GM21381 (cell line): ENCODE measurements around the gene CPEB4.

Source experiments
- ATAC-seq: cut with Tn5 transposase; IDR thresholded peaks from one replicate; pipeline ENCODE4 v1.9.1; 2021; ENCODE audit warnings: mild to moderate bottlenecking, moderate library complexity; ENCODE audit not compliant: unreplicated experiment

CPEB4 gene

DNA sequence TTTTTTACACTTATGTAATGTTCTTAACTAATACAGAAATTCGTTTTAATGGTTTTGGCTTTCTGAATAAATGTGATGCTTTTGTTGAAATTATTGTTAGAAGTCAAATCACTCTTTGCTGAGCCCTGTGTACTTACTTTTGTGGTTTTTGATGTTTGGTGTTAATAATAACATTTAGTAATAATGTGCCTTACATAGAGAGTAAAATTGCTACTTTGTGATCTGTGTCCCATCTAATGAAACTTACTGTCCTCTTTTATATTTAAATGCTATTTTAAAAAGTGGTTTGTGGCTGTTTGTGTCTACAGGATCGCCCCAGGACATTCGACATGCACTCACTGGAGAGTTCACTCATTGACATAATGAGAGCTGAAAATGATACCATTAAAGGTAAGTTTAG, 22.1 kb downstream of the CPEB4 start:
- no peak for ATAC-seq

DNA sequence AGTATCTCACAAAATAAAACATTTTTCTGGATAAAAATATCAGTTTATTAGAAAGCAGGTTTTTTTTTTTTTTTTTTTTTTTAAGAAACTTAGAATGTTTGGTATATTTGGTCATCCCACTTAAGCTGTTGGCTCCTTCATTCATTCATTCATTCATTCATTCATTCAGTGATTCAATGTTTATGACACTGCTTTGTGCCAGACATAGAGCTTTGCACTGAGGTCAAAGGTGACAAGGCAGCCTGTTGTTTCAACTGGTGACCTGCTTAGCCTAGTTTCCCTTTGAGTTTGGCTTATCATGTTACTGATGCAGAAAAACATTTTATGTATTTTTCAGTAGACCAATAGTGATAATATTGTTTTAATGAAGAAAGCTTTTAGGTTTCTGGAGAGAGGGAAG, 23.5 kb downstream of the CPEB4 start:
- no peak for ATAC-seq

GRCh38 chr5:173913686-173914321, 25.7 kb downstream of the CPEB4 start:
- no peak for ATAC-seq

DNA sequence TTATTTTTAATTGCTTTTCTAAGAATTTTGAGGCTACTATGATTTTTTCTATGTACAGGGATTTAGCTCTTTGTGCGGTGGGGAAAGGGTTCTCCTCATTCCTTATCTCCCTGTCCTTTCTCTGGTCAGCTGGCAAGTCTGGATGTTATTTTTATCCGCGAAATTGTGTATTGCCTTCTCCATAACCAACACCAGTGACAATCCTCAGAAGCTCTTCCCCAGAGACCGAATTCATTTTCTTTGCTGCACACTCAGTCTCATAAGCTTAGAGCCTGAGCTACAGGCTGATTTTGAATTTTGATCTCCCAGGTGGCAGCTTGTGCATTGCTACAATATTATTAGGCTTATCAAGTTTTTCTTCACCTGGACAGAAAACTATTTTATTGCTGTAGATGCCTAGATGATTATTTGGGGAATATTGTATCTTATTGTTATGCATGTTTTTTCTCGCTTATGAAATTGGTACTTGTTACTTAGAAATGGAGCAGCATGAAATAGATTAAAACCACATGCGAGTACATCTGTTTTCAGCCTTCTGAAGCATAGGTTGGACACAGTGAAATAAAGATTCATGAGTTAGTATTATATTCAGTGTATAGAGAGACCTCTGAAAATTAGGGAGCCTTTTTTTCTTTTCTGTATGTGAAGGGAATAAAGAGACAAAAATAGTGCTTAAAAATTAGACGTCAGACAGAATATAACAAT, 27.3 kb downstream of the CPEB4 start:
- no peak for ATAC-seq

- ATAC-seq, result no peak
Observed at GRCh38 chr5:173916233-173916632, 28.1 kb downstream of the CPEB4 start.

DNA sequence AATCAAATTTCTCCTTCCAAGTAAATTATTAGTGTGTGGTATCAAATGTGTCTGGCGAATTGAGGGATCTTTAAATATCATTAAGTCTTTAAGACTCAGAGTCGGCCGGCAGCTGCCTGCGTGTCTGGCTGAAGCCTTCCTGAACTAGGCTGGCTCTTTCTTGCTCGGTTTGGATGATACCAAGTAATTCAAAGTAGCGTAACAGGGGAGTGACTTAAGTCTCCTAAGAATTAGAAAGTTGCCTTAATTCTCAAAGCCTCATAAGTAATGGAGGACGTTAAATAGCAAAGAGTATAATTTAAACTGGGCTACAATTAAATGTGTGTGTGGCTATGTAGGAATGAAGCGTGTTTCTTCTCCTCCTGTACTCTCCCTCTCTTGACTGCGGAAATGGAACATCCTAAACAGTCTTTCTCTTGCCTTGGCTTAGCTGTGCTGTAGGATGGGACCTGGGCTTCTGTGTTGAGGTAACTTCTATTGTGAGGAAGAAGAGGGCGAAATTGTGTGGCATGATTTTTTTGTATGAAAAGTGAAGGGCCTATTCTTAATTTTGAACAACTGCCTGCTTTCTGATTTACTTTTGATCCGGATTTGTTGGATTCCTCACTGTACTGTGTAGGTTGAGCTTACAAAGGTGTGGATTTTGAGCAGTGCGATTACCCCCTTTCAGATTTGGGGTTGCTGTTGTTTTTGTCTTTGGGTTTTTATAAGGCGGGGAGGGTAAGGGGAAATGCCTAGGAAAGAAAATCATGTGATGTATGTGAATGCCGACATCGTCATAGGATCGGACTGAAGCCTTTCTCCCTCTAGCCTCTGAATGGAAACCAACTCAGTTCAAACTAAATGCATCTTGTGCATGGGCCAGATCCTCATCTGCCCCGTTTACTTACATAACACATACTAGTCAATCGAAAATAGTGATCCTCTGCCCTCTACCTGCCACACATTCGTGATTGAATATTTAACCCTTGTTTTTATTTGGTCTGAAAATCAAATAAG, 29.9 kb downstream of the CPEB4 start:
- ATAC-seq, result peak; percentile 91

- no peak for ATAC-seq
Observed at GRCh38 chr5:173919443-173919842, 31.3 kb downstream of the CPEB4 start.

DNA sequence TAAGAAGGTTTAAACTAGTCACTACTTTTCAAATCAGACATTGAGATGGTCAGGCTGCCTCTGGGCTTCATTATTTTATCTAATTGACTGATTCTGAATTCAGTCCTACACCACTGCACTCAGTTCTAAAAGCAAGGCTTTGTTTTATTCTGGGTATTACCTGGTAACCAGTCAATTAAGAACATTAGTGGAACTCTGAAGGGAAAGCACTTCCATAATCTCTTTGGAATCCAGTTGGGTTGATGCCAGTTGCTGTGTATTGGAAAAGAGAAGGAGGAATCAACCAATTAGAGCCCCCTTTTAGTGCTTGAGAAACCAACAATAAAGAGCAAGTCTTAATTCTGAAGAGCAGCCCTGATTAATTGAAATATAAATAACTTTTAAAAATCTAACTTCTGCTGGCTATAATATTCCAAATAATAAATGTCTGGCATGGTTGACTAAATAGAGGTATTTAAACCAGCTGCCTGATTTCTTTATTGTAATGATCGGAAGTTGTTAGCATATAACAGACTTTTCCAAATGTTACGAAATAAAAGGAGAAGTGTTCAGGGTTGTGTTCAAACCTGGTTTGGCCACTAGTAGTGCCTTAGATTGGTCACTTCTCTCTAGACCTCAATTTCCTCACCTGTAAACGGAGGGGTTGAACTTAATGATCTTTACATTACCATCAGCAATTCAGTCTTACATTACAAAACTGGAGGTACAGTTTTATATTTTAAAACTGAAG, 32.0 kb downstream of the CPEB4 start:
- ATAC-seq, result no peak

GRCh38 chr5:173920866-173921555, 32.9 kb downstream of the CPEB4 start:
- no peak for ATAC-seq

GRCh38 chr5:173922527-173922926, 34.4 kb downstream of the CPEB4 start:
- no peak for ATAC-seq

- no peak for ATAC-seq
Observed at GRCh38 chr5:173923218-173924095, 35.3 kb downstream of the CPEB4 start.

- ATAC-seq, result no peak
Observed at GRCh38 chr5:173924899-173925298, 36.8 kb downstream of the CPEB4 start.

- ATAC-seq, result no peak
Observed at GRCh38 chr5:173925449-173926071, 37.4 kb downstream of the CPEB4 start.

- no peak for ATAC-seq
Observed at GRCh38 chr5:173926359-173926758, 38.2 kb downstream of the CPEB4 start.

GRCh38 chr5:173928871-173929574, 40.9 kb downstream of the CPEB4 start:
- ATAC-seq, result no peak

GRCh38 chr5:173932695-173933139, 44.6 kb downstream of the CPEB4 start:
- no peak for ATAC-seq

DNA sequence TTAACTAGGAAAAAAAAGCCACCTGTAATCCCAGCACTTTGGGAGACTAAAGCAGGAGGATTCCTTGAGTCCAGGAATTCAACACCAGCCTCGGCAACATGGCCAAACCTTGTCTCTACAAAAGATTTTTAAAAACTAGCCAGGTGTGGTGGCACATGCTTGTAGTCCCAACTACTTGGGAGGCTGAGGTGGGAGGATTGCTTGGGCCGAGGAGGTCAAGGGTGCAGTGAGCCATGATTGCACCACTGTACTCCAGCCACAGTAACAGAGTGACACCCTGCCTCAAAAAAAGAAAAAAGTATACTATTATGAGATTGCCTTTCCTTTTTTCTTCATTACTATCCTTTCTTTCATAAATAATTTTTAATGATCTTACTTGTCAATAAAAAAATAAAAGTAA, 45.8 kb downstream of the CPEB4 start:
- no peak for ATAC-seq

DNA sequence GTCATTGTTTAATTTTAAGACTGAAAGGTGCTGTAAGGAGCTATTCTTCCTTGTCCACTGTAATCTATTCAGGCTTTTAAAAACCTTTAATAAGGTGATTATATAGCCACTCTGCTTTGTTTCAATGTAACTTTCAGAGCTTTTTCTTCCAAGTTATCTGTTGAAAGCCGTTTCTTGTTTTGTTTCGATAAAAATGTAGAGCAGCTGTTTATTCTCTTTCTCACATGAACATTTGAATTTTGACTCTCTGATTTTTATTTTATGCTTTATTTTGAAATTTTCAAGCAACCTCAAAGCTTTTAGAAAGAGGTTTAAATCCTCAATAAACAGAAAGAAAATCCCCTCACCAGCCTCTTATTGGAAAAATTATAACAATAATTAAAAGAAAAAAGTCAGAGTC, 47.2 kb downstream of the CPEB4 start:
- ATAC-seq, result no peak
